ENCODE data around the gene HOXA10.
A peak's percentile ranks its signal among the peaks of the same experiment; 100 is the strongest.

The HOXA10 gene

DNA sequence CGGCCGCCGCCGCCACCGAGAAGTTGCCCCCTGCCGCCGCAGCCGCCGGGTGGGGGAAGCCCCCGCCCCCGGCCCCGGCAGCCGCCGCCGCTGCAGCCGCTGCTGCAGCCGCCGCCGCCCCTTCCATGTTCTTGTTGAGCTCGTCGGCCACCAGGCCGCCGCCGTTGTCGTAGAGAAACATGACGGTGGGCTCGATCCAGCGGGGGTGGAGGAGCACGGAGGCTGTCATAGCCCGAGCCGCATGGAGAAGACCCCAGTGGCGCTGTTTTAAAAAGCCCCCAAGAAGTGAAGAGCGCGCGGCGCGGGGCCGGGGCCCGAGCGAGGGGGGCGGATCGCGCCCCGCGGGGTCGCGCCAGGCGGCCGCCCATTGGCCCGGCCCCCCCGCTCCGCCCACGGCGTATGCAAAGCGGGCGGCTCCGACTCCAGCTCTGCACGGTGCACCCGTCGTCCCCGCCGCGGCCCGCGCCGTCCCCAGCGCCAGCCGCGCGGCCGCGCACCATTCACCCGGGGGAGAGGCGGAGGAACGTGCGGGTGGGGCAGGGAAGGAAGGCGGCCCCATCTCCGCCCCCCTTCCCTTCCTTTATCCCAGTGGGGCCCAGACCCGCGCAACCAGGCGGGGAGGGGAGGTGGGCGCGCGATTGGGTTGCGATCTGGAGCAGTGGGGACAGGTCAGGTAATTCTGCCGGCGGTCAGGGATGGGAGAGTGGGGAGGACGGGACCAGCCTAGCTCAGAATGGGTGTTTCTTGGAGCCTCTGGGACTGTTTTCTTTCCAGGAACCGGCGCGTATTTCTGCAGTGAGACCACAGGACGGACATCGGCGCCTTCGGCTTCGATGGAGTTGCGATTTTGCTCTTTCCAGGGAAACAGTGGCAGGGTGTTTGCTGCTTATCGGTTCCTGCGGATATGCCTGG, 26.0 kb upstream of the HOXA10 start, which contains the start of gene HOXA13:
Gene HOXA13, minus strand, starts transcription at position 243 of the 912 bp plus-strand sequence. Its CDS starts 14 bp downstream, at position 229.
- ATAC-seq (ENCODE audit: insufficient read depth, low read depth), result peak; percentile 96
- H2AFZ ChIP-seq (ENCODE audit: low read depth, low read length), result peak within 1 kb of the TSS; percentile 88

DNA sequence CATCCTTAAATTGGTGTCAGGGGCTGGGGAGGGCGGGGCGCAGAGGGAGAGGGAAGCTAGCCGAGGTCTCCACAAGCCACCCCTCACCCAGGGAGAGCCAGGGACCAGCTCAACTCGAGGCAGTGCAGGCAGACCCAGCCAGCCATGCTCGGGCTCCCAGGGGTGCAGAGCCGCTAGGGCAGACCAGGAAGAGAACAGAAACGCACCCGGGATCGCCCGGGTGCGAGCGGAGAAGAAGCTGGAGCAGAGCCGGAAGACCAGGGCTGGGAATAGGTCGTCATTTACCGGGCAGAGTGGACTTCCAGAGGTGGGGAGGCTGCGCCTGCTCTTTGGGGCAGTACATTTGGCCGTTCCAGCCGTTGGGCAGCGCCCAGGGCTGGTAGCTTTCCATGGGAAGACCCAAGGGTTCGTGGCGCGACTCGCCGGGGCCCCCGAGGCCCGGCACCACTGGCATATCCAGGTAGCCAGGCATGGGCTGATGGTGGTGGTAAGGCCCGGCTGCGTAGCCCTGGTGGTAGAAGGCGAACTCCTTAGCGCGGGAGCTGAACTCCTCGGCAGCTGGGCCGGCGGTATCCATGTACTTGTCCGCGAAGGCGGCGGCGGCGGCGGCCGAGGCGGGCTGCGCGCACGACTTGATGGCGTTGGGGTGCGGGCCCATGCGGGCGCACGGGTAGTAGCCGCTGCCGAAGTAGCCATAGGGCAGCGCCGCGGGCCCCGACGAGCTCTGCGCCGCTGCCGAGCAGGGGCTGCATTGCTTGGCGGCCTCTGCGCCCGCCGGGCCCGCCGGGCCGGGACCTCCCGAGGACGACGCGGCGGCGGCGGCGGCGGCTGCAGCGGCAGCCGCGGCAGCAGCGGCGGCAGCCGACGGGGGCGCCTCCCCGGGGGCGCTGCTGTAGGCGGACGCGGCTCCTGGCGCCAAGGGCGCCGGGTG, 25.0 kb upstream of the HOXA10 start:
- Histone ChIP-seq H3K27me3 (ENCODE audit: insufficient read depth, low read length, poor library complexity) (peaks cover 20% of the 10 kb centered on the region), H3K4me1 (ENCODE audit: insufficient read depth, low read length) (peaks cover 34% of the 10 kb centered on the region), H2AFZ (ENCODE audit: low read depth, low read length) (peak overlapping the region; percentile 52; the same call in 1 of the 2 replicates), H4K20me1 (ENCODE audit: insufficient read depth, low read length) (no peaks in the 10 kb centered on the region), H3K4me3 (ENCODE audit: low read depth in 1 of 2, low read length in 2 of 2) (peak overlapping the region; percentile 20 to 78; a peak in 3 of 4 replicates), H3K9me3 (ENCODE audit: insufficient read depth, low read length, severe bottlenecking) (no peaks in the 10 kb centered on the region), H3K27ac (ENCODE audit: low read length) (no peak overlapping the region), H3K79me2 (ENCODE audit: insufficient read depth, low read length) (no peaks in the 10 kb centered on the region), H3K4me2 (ENCODE audit: insufficient read depth, low read length) (peak overlapping the region; percentile 82), H3K9ac (ENCODE audit: low read depth, low read length) (peak overlapping the region; percentile 57), H3K36me3 (ENCODE audit: insufficient read depth, low read length) (no peaks in the 10 kb centered on the region)
- DNase-seq (no peak), ATAC-seq (ENCODE audit: insufficient read depth, low read depth) (peak; percentile 38)
- TF ChIP-seq, protein P1, sequence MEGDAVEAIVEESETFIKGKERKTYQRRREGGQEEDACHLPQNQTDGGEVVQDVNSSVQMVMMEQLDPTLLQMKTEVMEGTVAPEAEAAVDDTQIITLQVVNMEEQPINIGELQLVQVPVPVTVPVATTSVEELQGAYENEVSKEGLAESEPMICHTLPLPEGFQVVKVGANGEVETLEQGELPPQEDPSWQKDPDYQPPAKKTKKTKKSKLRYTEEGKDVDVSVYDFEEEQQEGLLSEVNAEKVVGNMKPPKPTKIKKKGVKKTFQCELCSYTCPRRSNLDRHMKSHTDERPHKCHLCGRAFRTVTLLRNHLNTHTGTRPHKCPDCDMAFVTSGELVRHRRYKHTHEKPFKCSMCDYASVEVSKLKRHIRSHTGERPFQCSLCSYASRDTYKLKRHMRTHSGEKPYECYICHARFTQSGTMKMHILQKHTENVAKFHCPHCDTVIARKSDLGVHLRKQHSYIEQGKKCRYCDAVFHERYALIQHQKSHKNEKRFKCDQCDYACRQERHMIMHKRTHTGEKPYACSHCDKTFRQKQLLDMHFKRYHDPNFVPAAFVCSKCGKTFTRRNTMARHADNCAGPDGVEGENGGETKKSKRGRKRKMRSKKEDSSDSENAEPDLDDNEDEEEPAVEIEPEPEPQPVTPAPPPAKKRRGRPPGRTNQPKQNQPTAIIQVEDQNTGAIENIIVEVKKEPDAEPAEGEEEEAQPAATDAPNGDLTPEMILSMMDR (IDR thresholded peaks at IDR 0.05; ENCODE audit: borderline replicate concordance, extremely low read depth, low read length, poor library complexity, severe bottlenecking), result no peak
- no peak for TF ChIP-seq EZH2 (IDR thresholded peaks at IDR 0.05; ENCODE audit: borderline replicate concordance, low read depth, low read length, severe bottlenecking)

More for the DNA sequence above, 26.0 kb upstream of the HOXA10 start, which contains the start of gene HOXA13:
- DNase-seq, result peak; percentile 79
- Histone ChIP-seq H3K9ac (ENCODE audit: low read depth, low read length) (peak within 1 kb of the TSS; percentile 57), H3K36me3 (ENCODE audit: insufficient read depth, low read length) (no peaks in the 10 kb centered on the region), H3K4me1 (ENCODE audit: insufficient read depth, low read length) (peaks cover 34% of the 10 kb centered on the region), H3K4me3 (ENCODE audit: low read depth in 1 of 2, low read length in 2 of 2) (peak within 1 kb of the TSS; percentile 37 to 78; a peak in 3 of 4 replicates), H3K9me3 (ENCODE audit: insufficient read depth, low read length, severe bottlenecking) (no peaks in the 10 kb centered on the region), H3K4me2 (ENCODE audit: insufficient read depth, low read length) (peak within 1 kb of the TSS; percentile 82), H3K27ac (ENCODE audit: low read length) (no peak within 1 kb of the TSS), H3K27me3 (ENCODE audit: insufficient read depth, low read length, poor library complexity) (peaks cover 20% of the 10 kb centered on the region), H4K20me1 (ENCODE audit: insufficient read depth, low read length) (no peaks in the 10 kb centered on the region), H3K79me2 (ENCODE audit: insufficient read depth, low read length) (no peaks in the 10 kb centered on the region)
- no peak for TF ChIP-seq EZH2 (IDR thresholded peaks at IDR 0.05; ENCODE audit: borderline replicate concordance, low read depth, low read length, severe bottlenecking)
- TF ChIP-seq, protein P1 (IDR thresholded peaks at IDR 0.05; ENCODE audit: borderline replicate concordance, extremely low read depth, low read length, poor library complexity, severe bottlenecking), result peak; percentile 10

DNA sequence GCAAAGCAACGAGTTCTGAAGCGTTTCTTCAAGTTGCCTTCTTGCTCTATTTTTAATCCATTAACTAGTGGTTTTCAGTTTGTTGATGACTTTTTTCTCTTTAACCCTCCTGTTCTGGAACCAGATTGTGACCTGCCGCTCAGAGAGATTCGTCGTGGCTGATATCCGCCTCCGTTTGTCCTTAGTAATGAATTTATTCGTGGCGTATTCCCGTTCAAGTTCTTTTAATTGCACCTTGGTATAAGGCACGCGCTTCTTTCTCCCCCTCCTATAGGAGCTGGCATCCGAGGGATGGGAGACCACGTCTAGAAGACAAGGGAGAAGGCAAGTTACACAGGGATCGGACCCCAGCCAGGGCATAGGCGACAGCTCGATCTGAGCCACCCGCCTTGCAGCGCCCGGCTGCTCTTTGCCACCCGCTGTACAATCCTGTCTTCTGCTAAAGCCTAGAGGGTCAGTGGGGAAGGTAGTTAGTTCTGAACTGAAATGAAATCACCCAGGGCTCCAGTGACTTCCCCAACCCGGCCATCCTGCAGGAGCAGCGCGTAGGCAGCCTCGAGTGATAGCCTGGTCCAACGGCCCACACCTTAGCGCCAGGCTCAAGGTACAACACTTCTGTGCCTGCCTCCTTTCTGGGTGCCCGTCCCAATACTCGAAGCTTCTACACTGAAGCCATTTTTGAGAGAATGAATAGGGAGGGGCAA, 24.2 kb upstream of the HOXA10 start:
- Histone ChIP-seq H3K27me3 (ENCODE audit: insufficient read depth, low read length, poor library complexity) (peaks cover 18% of the 10 kb centered on the region), H3K36me3 (ENCODE audit: insufficient read depth, low read length) (no peaks in the 10 kb centered on the region), H3K9ac (ENCODE audit: low read depth, low read length) (no peak overlapping the region), H2AFZ (ENCODE audit: low read depth, low read length) (no peak overlapping the region), H3K27ac (ENCODE audit: low read length) (no peak overlapping the region), H3K79me2 (ENCODE audit: insufficient read depth, low read length) (no peaks in the 10 kb centered on the region), H4K20me1 (ENCODE audit: insufficient read depth, low read length) (no peaks in the 10 kb centered on the region), H3K4me1 (ENCODE audit: insufficient read depth, low read length) (peaks cover 34% of the 10 kb centered on the region), H3K9me3 (ENCODE audit: insufficient read depth, low read length, severe bottlenecking) (no peaks in the 10 kb centered on the region), H3K4me2 (ENCODE audit: insufficient read depth, low read length) (peak overlapping the region; percentile 82; the same call in 1 of the 2 replicates), H3K4me3 (ENCODE audit: low read depth in 1 of 2, low read length in 2 of 2) (no peak overlapping the region)
- TF ChIP-seq, protein P1 (IDR thresholded peaks at IDR 0.05; ENCODE audit: borderline replicate concordance, extremely low read depth, low read length, poor library complexity, severe bottlenecking), result no peak
- TF ChIP-seq EZH2 (IDR thresholded peaks at IDR 0.05; ENCODE audit: borderline replicate concordance, low read depth, low read length, severe bottlenecking), result no peak
- ATAC-seq (ENCODE audit: insufficient read depth, low read depth) (no peak), DNase-seq (no peak)
